ENCODE results near the gene CPXM2.

Gene CPXM2

GRCh38 chr10:123936426-123936825 lies 44.8 kb upstream of the CPXM2 start:
- Histone ChIP-seq H3K4me3 (ENCODE audit: insufficient read depth, low read length, poor library complexity, severe bottlenecking) (no peak overlapping the region), H3K9me3 (ENCODE audit: insufficient read depth, low read length) (peaks cover 4% of the 10 kb centered on the region), H3K9ac (ENCODE audit: low read length) (no peak overlapping the region), H2AFZ (ENCODE audit: low read depth, low read length, severe bottlenecking) (no peak overlapping the region), H3K27ac (ENCODE audit: low read depth, low read length) (no peak overlapping the region), H3K27me3 (ENCODE audit: low read length) (no peaks in the 10 kb centered on the region), H3K9me2 (replicated peaks; ENCODE audit: insufficient read depth, low read length) (no peaks in the 10 kb centered on the region), H4K20me1 (ENCODE audit: low read depth, low read length) (no peaks in the 10 kb centered on the region), H3F3A (ENCODE audit: insufficient read depth) (no peaks in the 10 kb centered on the region), H3K36me3 (ENCODE audit: low read length) (no peaks in the 10 kb centered on the region), H3K79me2 (ENCODE audit: insufficient read depth, low read length) (no peaks in the 10 kb centered on the region), H3K4me2 (ENCODE audit: low read depth, low read length, poor library complexity, severe bottlenecking) (no peak overlapping the region)
- no peak for TF ChIP-seq EZH2phosphoT487 (conservative IDR thresholded peaks at IDR 0.05; ENCODE audit: low read length)
- TF ChIP-seq CTCF (IDR thresholded peaks at IDR 0.05; ENCODE audit: insufficient read depth, low read length, poor library complexity, severe bottlenecking): no peak

DNA sequence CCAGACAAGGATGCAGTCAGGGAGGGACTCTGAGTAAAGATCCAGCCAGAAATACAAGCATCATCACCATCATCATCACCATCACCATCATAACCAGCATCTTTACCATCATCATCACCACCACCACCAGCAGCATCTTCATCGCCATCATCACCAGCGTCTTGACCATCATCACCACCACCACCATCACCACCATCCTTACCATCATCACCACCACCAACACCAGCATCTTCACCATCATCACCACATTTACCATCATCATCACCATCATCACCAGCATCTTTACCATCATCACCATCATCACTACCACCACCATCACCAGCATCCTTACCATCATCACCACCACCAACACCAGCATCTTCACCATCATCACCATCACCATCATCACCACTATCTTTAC lies 44.1 kb upstream of the CPXM2 start:
- Histone ChIP-seq H3K27me3 (ENCODE audit: low read length) (no peaks in the 10 kb centered on the region), H3K9me2 (replicated peaks; ENCODE audit: insufficient read depth, low read length) (no peaks in the 10 kb centered on the region), H3K36me3 (ENCODE audit: low read length) (no peaks in the 10 kb centered on the region), H3K27ac (ENCODE audit: low read depth, low read length) (no peak overlapping the region), H3K9ac (ENCODE audit: low read length) (no peak overlapping the region), H3K9me3 (ENCODE audit: insufficient read depth, low read length) (peaks cover 11% of the 10 kb centered on the region), H3K4me3 (ENCODE audit: insufficient read depth, low read length, poor library complexity, severe bottlenecking) (no peak overlapping the region), H3K79me2 (ENCODE audit: insufficient read depth, low read length) (no peaks in the 10 kb centered on the region), H3F3A (ENCODE audit: insufficient read depth) (no peaks in the 10 kb centered on the region), H4K20me1 (ENCODE audit: low read depth, low read length) (no peaks in the 10 kb centered on the region), H3K4me2 (ENCODE audit: low read depth, low read length, poor library complexity, severe bottlenecking) (no peak overlapping the region), H2AFZ (ENCODE audit: low read depth, low read length, severe bottlenecking) (no peak overlapping the region)
- no peak for TF ChIP-seq EZH2phosphoT487 (conservative IDR thresholded peaks at IDR 0.05; ENCODE audit: low read length)
- no peak for TF ChIP-seq CTCF (IDR thresholded peaks at IDR 0.05; ENCODE audit: insufficient read depth, low read length, poor library complexity, severe bottlenecking)

- TF ChIP-seq EZH2phosphoT487 (conservative IDR thresholded peaks at IDR 0.05; ENCODE audit: low read length): no peak
- TF ChIP-seq CTCF (IDR thresholded peaks at IDR 0.05; ENCODE audit: insufficient read depth, low read length, poor library complexity, severe bottlenecking): no peak
- Histone ChIP-seq H4K20me1 (ENCODE audit: low read depth, low read length) (no peaks in the 10 kb centered on the region), H3K27me3 (ENCODE audit: low read length) (no peaks in the 10 kb centered on the region), H2AFZ (ENCODE audit: low read depth, low read length, severe bottlenecking) (no peak overlapping the region), H3K4me2 (ENCODE audit: low read depth, low read length, poor library complexity, severe bottlenecking) (no peak overlapping the region), H3K36me3 (ENCODE audit: low read length) (no peaks in the 10 kb centered on the region), H3K27ac (ENCODE audit: low read depth, low read length) (no peak overlapping the region), H3F3A (ENCODE audit: insufficient read depth) (no peaks in the 10 kb centered on the region), H3K9me2 (replicated peaks; ENCODE audit: insufficient read depth, low read length) (no peaks in the 10 kb centered on the region), H3K9me3 (ENCODE audit: insufficient read depth, low read length) (peaks cover 12% of the 10 kb centered on the region), H3K9ac (ENCODE audit: low read length) (no peak overlapping the region), H3K79me2 (ENCODE audit: insufficient read depth, low read length) (no peaks in the 10 kb centered on the region), H3K4me3 (ENCODE audit: insufficient read depth, low read length, poor library complexity, severe bottlenecking) (no peak overlapping the region)
Observed at GRCh38 chr10:123934846-123935245, 43.2 kb upstream of the CPXM2 start.

Data from SU-DHL-6 (cell line).